Liver (tissue), 3 donors: Measurements from ENCODE around the gene USO1.

Experiments
- EGR1 ChIP-seq, 2 donors: IDR thresholded peaks; 2 replicates each; pipeline ENCODE4 v1.6.1; 2016 to 2018; ENCODE audit warnings: antibody characterized with exemption in 2 of 2, low read depth in 2 of 2
- GABPA ChIP-seq, 2 donors: IDR thresholded peaks in 1 of 2; conservative IDR thresholded peaks in 1 of 2; 2 replicates each; pipeline ENCODE4 v1.6.1; 2016; ENCODE audit warnings: antibody characterized with exemption in 2 of 2, mild to moderate bottlenecking in 1 of 2, moderate library complexity in 1 of 2
- HNF4A ChIP-seq, 2 donors: conservative IDR thresholded peaks; 2 replicates each; pipeline ENCODE4 v1.6.1; 2016; ENCODE audit warnings: antibody characterized with exemption in 2 of 2, mild to moderate bottlenecking in 2 of 2
- JUND ChIP-seq, 2 donors: IDR thresholded peaks; 2 replicates each; pipeline ENCODE4 v1.6.1; 2016; ENCODE audit warnings: antibody characterized with exemption in 2 of 2
- NR2F2 ChIP-seq: IDR thresholded peaks from 2 replicates; pipeline ENCODE4 v1.6.1; 2016; ENCODE audit warnings: antibody characterized with exemption
- RAD21 ChIP-seq, 2 donors: IDR thresholded peaks; 2 replicates each; pipeline ENCODE4 v1.6.1; 2016; ENCODE audit warnings: antibody characterized with exemption in 2 of 2, mild to moderate bottlenecking in 2 of 2
- REST ChIP-seq: IDR thresholded peaks from 2 replicates; pipeline ENCODE4 v1.6.1; 2016; ENCODE audit warnings: antibody characterized with exemption, mild to moderate bottlenecking
- TAF1 ChIP-seq: conservative IDR thresholded peaks from 2 replicates; pipeline ENCODE4 v1.6.1; 2016; ENCODE audit warnings: antibody characterized with exemption, mild to moderate bottlenecking
- YY1 ChIP-seq: IDR thresholded peaks from 2 replicates; pipeline ENCODE4 v1.6.1; 2016; ENCODE audit warnings: antibody characterized with exemption, mild to moderate bottlenecking
- ZBTB33 ChIP-seq: IDR thresholded peaks from 2 replicates; pipeline ENCODE4 v1.6.1; 2016; ENCODE audit warnings: antibody characterized with exemption
- TF ChIP-seq, protein P1 (sequence below): fragments of 150-350 bp; IDR thresholded peaks from 2 replicates; pipeline ENCODE4 v1.5.1; 2017; ENCODE audit warnings: improper control_type of control experiment, low read depth, low read length; ENCODE audit not compliant: missing input control
- TF ChIP-seq, protein P2 (sequence below): IDR thresholded peaks from 2 replicates; pipeline ENCODE4 v1.6.1; 2016; ENCODE audit warnings: antibody characterized with exemption
- donor health status: healthy.
- donor health status: healthy.

DNA sequence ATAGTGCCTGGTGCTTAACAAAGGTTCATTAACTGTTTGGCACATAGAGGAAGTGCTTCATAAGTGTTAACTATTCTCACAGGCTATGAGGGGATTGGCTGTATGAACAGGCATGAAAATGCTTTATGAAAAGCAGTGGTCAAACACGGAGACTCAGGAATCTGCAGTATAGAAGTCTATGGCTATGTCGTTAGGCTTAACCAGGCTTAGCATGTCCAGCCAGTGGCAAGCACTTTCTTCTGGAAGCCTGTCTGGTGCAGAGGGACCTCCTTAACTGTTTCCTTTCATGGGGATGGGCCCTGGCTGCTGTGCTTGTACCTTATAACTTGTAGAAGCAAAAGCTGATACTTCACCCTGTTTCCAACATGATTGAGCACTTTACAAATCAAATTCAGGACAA, 99.4 kb downstream of the USO1 start:
- no peak for TF ChIP-seq JUND (IDR thresholded peaks at IDR 0.05)
- no peak for TF ChIP-seq TAF1
- TF ChIP-seq, protein P1, sequence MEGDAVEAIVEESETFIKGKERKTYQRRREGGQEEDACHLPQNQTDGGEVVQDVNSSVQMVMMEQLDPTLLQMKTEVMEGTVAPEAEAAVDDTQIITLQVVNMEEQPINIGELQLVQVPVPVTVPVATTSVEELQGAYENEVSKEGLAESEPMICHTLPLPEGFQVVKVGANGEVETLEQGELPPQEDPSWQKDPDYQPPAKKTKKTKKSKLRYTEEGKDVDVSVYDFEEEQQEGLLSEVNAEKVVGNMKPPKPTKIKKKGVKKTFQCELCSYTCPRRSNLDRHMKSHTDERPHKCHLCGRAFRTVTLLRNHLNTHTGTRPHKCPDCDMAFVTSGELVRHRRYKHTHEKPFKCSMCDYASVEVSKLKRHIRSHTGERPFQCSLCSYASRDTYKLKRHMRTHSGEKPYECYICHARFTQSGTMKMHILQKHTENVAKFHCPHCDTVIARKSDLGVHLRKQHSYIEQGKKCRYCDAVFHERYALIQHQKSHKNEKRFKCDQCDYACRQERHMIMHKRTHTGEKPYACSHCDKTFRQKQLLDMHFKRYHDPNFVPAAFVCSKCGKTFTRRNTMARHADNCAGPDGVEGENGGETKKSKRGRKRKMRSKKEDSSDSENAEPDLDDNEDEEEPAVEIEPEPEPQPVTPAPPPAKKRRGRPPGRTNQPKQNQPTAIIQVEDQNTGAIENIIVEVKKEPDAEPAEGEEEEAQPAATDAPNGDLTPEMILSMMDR, result no peak
- no peak for TF ChIP-seq GABPA (IDR thresholded peaks at IDR 0.05 in 1 of 2, conservative IDR thresholded peaks at IDR 0.05 in 1 of 2)
- no peak for TF ChIP-seq YY1
- no peak for TF ChIP-seq RAD21 (IDR thresholded peaks at IDR 0.05)
- TF ChIP-seq, protein P2, sequence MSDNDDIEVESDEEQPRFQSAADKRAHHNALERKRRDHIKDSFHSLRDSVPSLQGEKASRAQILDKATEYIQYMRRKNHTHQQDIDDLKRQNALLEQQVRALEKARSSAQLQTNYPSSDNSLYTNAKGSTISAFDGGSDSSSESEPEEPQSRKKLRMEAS, result no peak
- TF ChIP-seq ZBTB33, result no peak
- no peak for TF ChIP-seq EGR1 (IDR thresholded peaks at IDR 0.05; ENCODE audit: low read depth in 2 of 2)
- TF ChIP-seq REST, result no peak
- no peak for TF ChIP-seq HNF4A (conservative IDR thresholded peaks at IDR 0.05)
- no peak for TF ChIP-seq NR2F2
